Measurements from ENCODE around the gene NOC2L.

DNA sequence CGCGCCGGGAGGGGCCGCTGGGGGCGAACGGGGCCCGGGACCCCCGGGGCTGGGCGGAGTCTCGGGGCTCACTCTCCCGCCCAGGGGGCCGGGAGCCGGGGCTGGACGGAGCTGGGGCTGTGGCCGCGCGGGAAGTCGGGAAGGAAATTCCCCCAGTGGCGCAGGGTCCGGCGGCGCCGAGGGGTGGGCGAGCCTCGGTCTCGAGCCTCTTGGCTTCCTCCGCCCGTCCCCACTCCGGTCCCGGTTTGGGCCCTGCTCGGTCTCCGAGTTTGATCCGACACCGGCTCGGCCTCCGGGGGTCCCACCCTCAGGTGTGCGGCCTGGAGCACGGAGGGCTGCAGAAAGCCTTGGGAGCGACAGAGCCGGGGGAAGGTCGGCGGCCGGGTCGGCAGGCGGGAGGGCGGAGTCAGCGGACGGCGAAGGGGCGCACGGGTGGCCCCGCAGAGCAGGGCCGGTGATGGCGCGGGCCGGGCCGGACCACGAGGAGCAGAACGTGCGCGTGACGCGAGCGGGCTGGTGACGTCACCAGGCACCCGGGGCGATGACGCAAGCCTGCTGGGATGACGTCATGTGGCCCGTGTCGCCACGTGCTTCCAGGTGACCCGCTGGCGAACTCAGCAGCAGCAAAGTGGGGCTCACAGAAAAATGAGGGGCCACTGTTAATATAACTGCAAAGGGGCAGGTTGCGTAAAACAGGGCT is 41.5 kb upstream of the NOC2L start:
- TF ChIP-seq, protein P1, sequence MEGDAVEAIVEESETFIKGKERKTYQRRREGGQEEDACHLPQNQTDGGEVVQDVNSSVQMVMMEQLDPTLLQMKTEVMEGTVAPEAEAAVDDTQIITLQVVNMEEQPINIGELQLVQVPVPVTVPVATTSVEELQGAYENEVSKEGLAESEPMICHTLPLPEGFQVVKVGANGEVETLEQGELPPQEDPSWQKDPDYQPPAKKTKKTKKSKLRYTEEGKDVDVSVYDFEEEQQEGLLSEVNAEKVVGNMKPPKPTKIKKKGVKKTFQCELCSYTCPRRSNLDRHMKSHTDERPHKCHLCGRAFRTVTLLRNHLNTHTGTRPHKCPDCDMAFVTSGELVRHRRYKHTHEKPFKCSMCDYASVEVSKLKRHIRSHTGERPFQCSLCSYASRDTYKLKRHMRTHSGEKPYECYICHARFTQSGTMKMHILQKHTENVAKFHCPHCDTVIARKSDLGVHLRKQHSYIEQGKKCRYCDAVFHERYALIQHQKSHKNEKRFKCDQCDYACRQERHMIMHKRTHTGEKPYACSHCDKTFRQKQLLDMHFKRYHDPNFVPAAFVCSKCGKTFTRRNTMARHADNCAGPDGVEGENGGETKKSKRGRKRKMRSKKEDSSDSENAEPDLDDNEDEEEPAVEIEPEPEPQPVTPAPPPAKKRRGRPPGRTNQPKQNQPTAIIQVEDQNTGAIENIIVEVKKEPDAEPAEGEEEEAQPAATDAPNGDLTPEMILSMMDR (IDR thresholded peaks at IDR 0.05) = peak in 1 of 3 donors; percentile 16
- peak; percentile 10 for TF ChIP-seq POLR2A (IDR thresholded peaks at IDR 0.05)

All from ovary (tissue), 3 donors.